Neural cell (in vitro differentiated cells): Measurements from ENCODE around the gene RNF113B. TPM values are rescaled to one million over a fixed set of nuclear protein-coding genes. Genes with fewer than 3 reads are reported as not detected.

Experiments
- H2AFZ ChIP-seq: fragments of 200-600, 300-800 bp; sonication (generic), shearing (Covaris generic); 2 replicates; pipeline ENCODE4 v1.6.0; 2014; ENCODE audit warnings: low read depth, mild to moderate bottlenecking, antibody characterized with exemption, low read length, moderate library complexity
- H3F3A ChIP-seq: fragments of 200-600 bp; shearing (Covaris generic); 2 replicates; pipeline ENCODE4 v1.6.1; 2016; ENCODE audit warnings: mild to moderate bottlenecking, moderate library complexity, mixed read lengths, antibody characterized with exemption, low read length; ENCODE audit not compliant: insufficient read depth, poor library complexity, severe bottlenecking
- H3K27ac ChIP-seq: fragments of 200-600, 300-800 bp; sonication (generic), shearing (Covaris generic); 2 replicates; pipeline ENCODE4 v1.5.1; 2014; ENCODE audit warnings: mild to moderate bottlenecking, low read length, moderate library complexity
- H3K27me3 ChIP-seq: fragments of 300-800, 200-600 bp; sonication (generic), shearing (Covaris generic); 2 replicates; pipeline ENCODE4 v1.6.0; 2014; ENCODE audit warnings: mild to moderate bottlenecking, low read depth, low read length, moderate library complexity; ENCODE audit not compliant: insufficient read depth
- H3K36me3 ChIP-seq: fragments of 300-800, 200-600 bp; sonication (generic), shearing (Covaris generic); 2 replicates; pipeline ENCODE4 v1.5.1; 2014; ENCODE audit warnings: mild to moderate bottlenecking, antibody characterized with exemption, low read length, moderate library complexity; ENCODE audit not compliant: insufficient read depth
- H3K4me2 ChIP-seq: fragments of 300-800, 200-600 bp; sonication (generic), shearing (Covaris generic); 2 replicates; pipeline ENCODE4 v1.6.0; 2014; ENCODE audit warnings: mild to moderate bottlenecking, low read length
- H3K4me3 ChIP-seq: fragments of 300-800, 200-600 bp; sonication (generic), shearing (Covaris generic); 2 replicates; pipeline ENCODE4 v1.5.1; 2014; ENCODE audit warnings: mild to moderate bottlenecking, low read length, moderate library complexity
- H3K79me2 ChIP-seq: fragments of 200-600 bp; shearing (Covaris generic); replicated peaks from 2 replicates; pipeline ENCODE4 v1.6.0; 2014; ENCODE audit warnings: mild to moderate bottlenecking, low read length, moderate library complexity; ENCODE audit not compliant: insufficient read depth
- H3K9ac ChIP-seq: fragments of 300-800, 200-600 bp; sonication (generic), shearing (Covaris generic); 2 replicates; pipeline ENCODE4 v1.6.1; 2016; ENCODE audit warnings: mild to moderate bottlenecking, low read length, mixed read lengths
- H3K9me2 ChIP-seq: fragments of 200-600 bp; shearing (Covaris generic); 2 replicates; pipeline ENCODE4 v1.6.1; 2016; ENCODE audit warnings: mild to moderate bottlenecking, low read length, mixed read lengths; ENCODE audit not compliant: insufficient read depth
- H3K9me3 ChIP-seq: fragments of 200-600, 300-800 bp; sonication (generic), shearing (Covaris generic); 2 replicates; pipeline ENCODE4 v1.6.1; 2016; ENCODE audit warnings: mild to moderate bottlenecking, mixed run types, low read length, moderate library complexity, mixed read lengths
- H4K20me1 ChIP-seq: fragments of 200-600 bp; shearing (Covaris generic); 2 replicates; pipeline ENCODE4 v1.6.1; 2016; ENCODE audit warnings: mild to moderate bottlenecking, mixed run types; ENCODE audit not compliant: insufficient read depth
- EP300 ChIP-seq: fragments of 450-650 bp; conservative IDR thresholded peaks from 2 replicates; pipeline ENCODE4 v1.6.1; 2014; ENCODE audit warnings: antibody characterized with exemption, mild to moderate bottlenecking, moderate library complexity; ENCODE audit not compliant: poor library complexity, severe bottlenecking
- EZH2 ChIP-seq: fragments of 200-600, 300-800 bp; shearing (Covaris generic), sonication (generic); IDR thresholded peaks from 2 replicates; pipeline ENCODE4 v1.6.1; 2014; ENCODE audit warnings: antibody characterized with exemption, low read length, borderline replicate concordance, mild to moderate bottlenecking; ENCODE audit not compliant: insufficient read depth, poor library complexity, severe bottlenecking
- MXI1 ChIP-seq: fragments of 450-650 bp; conservative IDR thresholded peaks from 2 replicates; pipeline ENCODE4 v1.6.1; 2014; ENCODE audit warnings: antibody characterized with exemption, mild to moderate bottlenecking; ENCODE audit not compliant: poor library complexity, severe bottlenecking
- POLR2AphosphoS5 ChIP-seq: IDR thresholded peaks from 2 replicates; pipeline ENCODE4 v1.6.1; 2012
- RAD21 ChIP-seq: fragments of 450-650 bp; conservative IDR thresholded peaks from 2 replicates; pipeline ENCODE4 v1.6.1; 2014; ENCODE audit warnings: antibody characterized with exemption, mild to moderate bottlenecking, moderate library complexity
- REST ChIP-seq: IDR thresholded peaks from 2 replicates; pipeline ENCODE4 v1.6.1; 2012; ENCODE audit warnings: borderline replicate concordance
- SMC3 ChIP-seq: fragments of 450-650 bp; conservative IDR thresholded peaks from 2 replicates; pipeline ENCODE4 v1.6.1; 2014; ENCODE audit warnings: antibody characterized with exemption, mild to moderate bottlenecking, moderate library complexity; ENCODE audit not compliant: poor library complexity
- TAF1 ChIP-seq: IDR thresholded peaks from 2 replicates; pipeline ENCODE4 v1.6.1; 2012; ENCODE audit warnings: low read depth
- polyA plus RNA-seq: library from polyadenylated mRNA; depleted of rRNA; stranded (reverse); fragments of >200 nt; gene quantifications from 2 replicates; pipeline ENCODE4 v1.2.3, GENCODE V29; 2014
- TF ChIP-seq, protein P1 (sequence below): fragments of 450-650 bp; IDR thresholded peaks from 2 replicates; pipeline ENCODE4 v1.5.1; 2014; ENCODE audit warnings: antibody characterized with exemption, mild to moderate bottlenecking, moderate library complexity; ENCODE audit not compliant: poor library complexity, severe bottlenecking

Gene RNF113B
- polyA plus RNA-seq, 1 donor from 2014 or later = not detected

GRCh38 chr13:98198683-98199082 is 21.6 kb upstream of the RNF113B start:
- H3K36me3 ChIP-seq = no peaks in the 10 kb centered on the region
- no peak overlapping the region for H3K9ac ChIP-seq
- H3K27me3 ChIP-seq = no peaks in the 10 kb centered on the region
- H4K20me1 ChIP-seq = no peaks in the 10 kb centered on the region
- TF ChIP-seq MXI1 (no peak), REST (no peak), POLR2AphosphoS5 (no peak), RAD21 (no peak), EP300 (no peak), TAF1 (no peak), SMC3 (no peak), EZH2 (no peak)
- TF ChIP-seq, protein P1, sequence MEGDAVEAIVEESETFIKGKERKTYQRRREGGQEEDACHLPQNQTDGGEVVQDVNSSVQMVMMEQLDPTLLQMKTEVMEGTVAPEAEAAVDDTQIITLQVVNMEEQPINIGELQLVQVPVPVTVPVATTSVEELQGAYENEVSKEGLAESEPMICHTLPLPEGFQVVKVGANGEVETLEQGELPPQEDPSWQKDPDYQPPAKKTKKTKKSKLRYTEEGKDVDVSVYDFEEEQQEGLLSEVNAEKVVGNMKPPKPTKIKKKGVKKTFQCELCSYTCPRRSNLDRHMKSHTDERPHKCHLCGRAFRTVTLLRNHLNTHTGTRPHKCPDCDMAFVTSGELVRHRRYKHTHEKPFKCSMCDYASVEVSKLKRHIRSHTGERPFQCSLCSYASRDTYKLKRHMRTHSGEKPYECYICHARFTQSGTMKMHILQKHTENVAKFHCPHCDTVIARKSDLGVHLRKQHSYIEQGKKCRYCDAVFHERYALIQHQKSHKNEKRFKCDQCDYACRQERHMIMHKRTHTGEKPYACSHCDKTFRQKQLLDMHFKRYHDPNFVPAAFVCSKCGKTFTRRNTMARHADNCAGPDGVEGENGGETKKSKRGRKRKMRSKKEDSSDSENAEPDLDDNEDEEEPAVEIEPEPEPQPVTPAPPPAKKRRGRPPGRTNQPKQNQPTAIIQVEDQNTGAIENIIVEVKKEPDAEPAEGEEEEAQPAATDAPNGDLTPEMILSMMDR = no peak
- H3F3A ChIP-seq = no peaks in the 10 kb centered on the region
- no peak overlapping the region for H3K4me2 ChIP-seq
- H3K9me3 ChIP-seq = peaks cover 8% of the 10 kb centered on the region
- peaks cover 55% of the 10 kb centered on the region for H3K79me2 ChIP-seq
- H3K9me2 ChIP-seq = no peaks in the 10 kb centered on the region
- H3K27ac ChIP-seq = no peak overlapping the region
- H2AFZ ChIP-seq = no peak overlapping the region
- H3K4me3 ChIP-seq = no peak overlapping the region

DNA sequence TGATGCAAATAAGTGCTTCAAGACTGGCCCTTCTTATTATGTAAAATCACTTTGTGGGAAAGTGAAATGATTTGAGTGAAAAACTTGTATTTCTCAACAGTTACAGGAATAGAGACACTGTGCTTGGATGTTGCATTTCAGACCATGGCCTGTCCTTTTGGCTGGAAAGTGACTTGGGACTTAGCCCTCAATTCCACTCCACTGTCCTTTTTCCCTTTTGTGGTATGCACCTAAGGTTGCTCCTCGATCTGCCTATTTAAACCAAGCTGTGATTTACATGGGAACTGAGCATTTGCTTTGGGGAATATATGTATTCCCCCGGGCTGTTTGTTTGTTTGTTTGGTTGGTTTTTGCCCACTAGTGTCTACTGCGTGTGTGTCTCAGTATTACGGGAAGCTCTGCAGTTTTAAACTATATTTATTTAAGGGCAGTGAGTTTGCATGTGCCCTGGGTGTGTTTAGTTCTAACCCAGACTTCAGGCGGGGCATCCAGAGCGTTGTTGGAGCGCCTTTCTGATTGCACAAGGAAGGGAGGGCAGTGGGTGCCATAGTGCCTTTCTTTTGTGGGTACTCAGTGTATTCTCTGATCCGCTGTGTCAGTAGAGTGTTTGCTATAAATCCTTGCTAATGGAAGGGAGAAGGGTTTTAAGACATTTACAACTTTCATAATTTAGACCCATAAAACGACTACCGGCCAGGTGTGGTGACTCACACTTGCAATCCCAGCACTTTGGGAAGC is 18.2 kb upstream of the RNF113B start:
- no peak overlapping the region for H3K4me3 ChIP-seq
- H3K79me2 ChIP-seq = peaks cover 48% of the 10 kb centered on the region
- H4K20me1 ChIP-seq = no peaks in the 10 kb centered on the region
- no peak overlapping the region for H2AFZ ChIP-seq
- no peak overlapping the region for H3K4me2 ChIP-seq
- H3K9ac ChIP-seq = no peak overlapping the region
- TF ChIP-seq EP300 (no peak), EZH2 (no peak), POLR2AphosphoS5 (no peak), MXI1 (no peak), REST (no peak), TAF1 (no peak), SMC3 (no peak), RAD21 (no peak)
- TF ChIP-seq, protein P1 = no peak
- H3K27ac ChIP-seq = no peak overlapping the region
- H3K27me3 ChIP-seq = no peaks in the 10 kb centered on the region
- no peaks in the 10 kb centered on the region for H3K36me3 ChIP-seq
- H3F3A ChIP-seq = no peaks in the 10 kb centered on the region
- no peaks in the 10 kb centered on the region for H3K9me2 ChIP-seq
- peaks cover 4% of the 10 kb centered on the region for H3K9me3 ChIP-seq
